GM12874 (cell line): ENCODE results near the gene OARD1.

Source experiments
- CTCF ChIP-seq: IDR thresholded peaks from 2 replicates; pipeline ENCODE4 v1.5.1; 2011; ENCODE audit warnings: low read depth, mild to moderate bottlenecking, control low read depth, low read length, moderate library complexity; ENCODE audit not compliant: insufficient read depth

Gene OARD1

GRCh38 chr6:41017663-41018062, 54.5 kb downstream of the OARD1 start:
- no peak for TF ChIP-seq CTCF

GRCh38 chr6:41014780-41015179, 57.4 kb downstream of the OARD1 start:
- no peak for TF ChIP-seq CTCF
